Neural cell (in vitro differentiated cells): ENCODE measurements around the gene CRYGS.
"Not testable (repeated sequence)": the region's sequence is repeated elsewhere in the genome, so short reads cannot be mapped to it uniquely, and the experiment has no call there.

Experiments
- CTCF ChIP-seq: fragments of 450-650 bp; IDR thresholded peaks from 2 replicates; pipeline ENCODE4 v1.5.1; 2014; ENCODE audit warnings: antibody characterized with exemption, mild to moderate bottlenecking, moderate library complexity; ENCODE audit not compliant: poor library complexity, severe bottlenecking
- EZH2 ChIP-seq: fragments of 200-600, 300-800 bp; shearing (Covaris generic), sonication (generic); IDR thresholded peaks from 2 replicates; pipeline ENCODE4 v1.6.1; 2014; ENCODE audit warnings: antibody characterized with exemption, low read length, borderline replicate concordance, mild to moderate bottlenecking; ENCODE audit not compliant: insufficient read depth, poor library complexity, severe bottlenecking
- POLR2AphosphoS5 ChIP-seq: IDR thresholded peaks from 2 replicates; pipeline ENCODE4 v1.6.1; 2012
- SMC3 ChIP-seq: fragments of 450-650 bp; conservative IDR thresholded peaks from 2 replicates; pipeline ENCODE4 v1.6.1; 2014; ENCODE audit warnings: antibody characterized with exemption, mild to moderate bottlenecking, moderate library complexity; ENCODE audit not compliant: poor library complexity

- not testable (repeated sequence) for TF ChIP-seq SMC3, CTCF, EZH2, POLR2AphosphoS5
These were observed 46.2 kb downstream of the CRYGS start for GRCh38 chr3:186498022-186498421.
